Fibroblast of skin of abdomen (primary cell): ENCODE results near the gene CBR1.

Experiments used
- DNase-seq: peaks from one replicate; pipeline ENCODE4 v3.0.0-alpha.2; 2013

The CBR1 gene

GRCh38 chr21:36120304-36120888 is 50.6 kb downstream of the CBR1 start:
- peak; percentile 5 for DNase-seq
